Neuronal stem cell (in vitro differentiated cells): ENCODE data around the gene SLC19A1.

Source experiments
- DNase-seq: peaks from one replicate; pipeline ENCODE4 v3.0.0-alpha.2; 2013; ENCODE audit warnings: low spot score
- H2AFZ ChIP-seq: one replicate; pipeline ENCODE4 v1.6.1; 2013; ENCODE audit warnings: mild to moderate bottlenecking, low read length, inconsistent platforms
- H2AK5ac ChIP-seq: 2 replicates; pipeline ENCODE4 v1.6.1; 2013; ENCODE audit warnings: low read depth, mild to moderate bottlenecking, inconsistent platforms, low read length, moderate library complexity, mixed read lengths
- H2BK120ac ChIP-seq: 2 replicates; pipeline ENCODE4 v1.6.1; 2013; ENCODE audit warnings: low read depth, mild to moderate bottlenecking, inconsistent platforms, low read length, moderate library complexity, mixed read lengths
- H2BK12ac ChIP-seq: one replicate; pipeline ENCODE4 v1.6.1; 2013; ENCODE audit warnings: low read length, inconsistent platforms
- H2BK15ac ChIP-seq: 2 replicates; pipeline ENCODE4 v1.6.1; 2013; ENCODE audit warnings: mild to moderate bottlenecking, low read length, inconsistent platforms, mixed read lengths
- H2BK5ac ChIP-seq: one replicate; pipeline ENCODE4 v1.6.1; 2013; ENCODE audit warnings: inconsistent platforms, mild to moderate bottlenecking, low read length, moderate library complexity
- H3K14ac ChIP-seq: one replicate; pipeline ENCODE4 v1.6.1; 2013; ENCODE audit warnings: low read length, inconsistent platforms
- H3K18ac ChIP-seq: 2 replicates; pipeline ENCODE4 v1.6.1; 2013; ENCODE audit warnings: low read length, inconsistent platforms
- H3K23ac ChIP-seq: 2 replicates; pipeline ENCODE4 v1.6.1; 2013; ENCODE audit warnings: low read depth, mild to moderate bottlenecking, mixed read lengths, low read length, inconsistent platforms; ENCODE audit not compliant: poor library complexity
- H3K27ac ChIP-seq: replicated peaks from 3 replicates; pipeline ENCODE4 v1.5.1; 2013; ENCODE audit warnings: low read length, inconsistent platforms
- H3K27me3 ChIP-seq, 3 experiments: 2 replicates each; pipeline ENCODE4 v1.6.1; 2013; ENCODE audit warnings: low read length in 3 of 3, mild to moderate bottlenecking in 2 of 3, inconsistent platforms in 1 of 3, low read depth in 1 of 3, mixed read lengths in 1 of 3, moderate library complexity in 1 of 3; ENCODE audit not compliant: control insufficient read depth in 3 of 3, insufficient read depth in 3 of 3
- H3K36me3 ChIP-seq, 2 donors: replicated peaks in 1 of 2; 2 replicates each; pipeline ENCODE4 v1.6.1; 2013; ENCODE audit warnings: low read length in 2 of 2; ENCODE audit not compliant: control insufficient read depth in 2 of 2, insufficient read depth in 2 of 2
- H3K4ac ChIP-seq: 2 replicates; pipeline ENCODE4 v1.6.1; 2013; ENCODE audit warnings: inconsistent platforms, mild to moderate bottlenecking, low read length, moderate library complexity
- H3K4me1 ChIP-seq, 2 donors: 1 replicate in 1 of 2; 2 replicates in 1 of 2; pipeline ENCODE4 v1.6.1; 2013; ENCODE audit warnings: low read length in 2 of 2, low read depth in 1 of 2; ENCODE audit not compliant: control insufficient read depth in 2 of 2, insufficient read depth in 1 of 2
- H3K4me2 ChIP-seq: one replicate; pipeline ENCODE4 v1.6.1; 2013; ENCODE audit warnings: mild to moderate bottlenecking, low read length, inconsistent platforms; ENCODE audit not compliant: insufficient read depth, poor library complexity, severe bottlenecking
- H3K4me3 ChIP-seq, 2 donors: 2 replicates each; pipeline ENCODE4 v1.5.1; 2013; ENCODE audit warnings: low read length in 2 of 2, mild to moderate bottlenecking in 2 of 2, inconsistent platforms in 1 of 2, moderate library complexity in 1 of 2
- H3K79me1 ChIP-seq: one replicate; pipeline ENCODE4 v1.6.1; 2013; ENCODE audit warnings: low read depth, mild to moderate bottlenecking, inconsistent platforms, low read length, moderate library complexity
- H3K9ac ChIP-seq: one replicate; pipeline ENCODE4 v1.6.1; 2013; ENCODE audit warnings: mild to moderate bottlenecking, low read depth, low read length, inconsistent platforms; ENCODE audit not compliant: poor library complexity
- H3K9me3 ChIP-seq, 2 donors: replicated peaks in 1 of 2; 2 replicates each; pipeline versions ENCODE3 to v1.6.1; 2013; ENCODE audit warnings: low read length in 2 of 2, mild to moderate bottlenecking in 2 of 2, inconsistent platforms in 1 of 2, low read depth in 1 of 2, mixed read lengths in 1 of 2, moderate library complexity in 1 of 2; ENCODE audit not compliant: control insufficient read depth in 2 of 2, insufficient read depth in 1 of 2
- H4K8ac ChIP-seq: one replicate; pipeline ENCODE4 v1.6.1; 2013; ENCODE audit warnings: low read depth, mild to moderate bottlenecking, inconsistent platforms, low read length, moderate library complexity
- H4K91ac ChIP-seq: one replicate; pipeline ENCODE4 v1.6.1; 2013; ENCODE audit warnings: low read length, low read depth, mild to moderate bottlenecking, inconsistent platforms; ENCODE audit not compliant: poor library complexity
- WGBS, 2 donors: extraction: QIAGEN DNeasy Blood & Tissue Kit; methylation state at CpG; one replicate each; pipeline ENCODE4 v1.1.7; 2013; ENCODE audit warnings: missing lambda C conversion rate in 2 of 2, mixed read lengths in 1 of 2; ENCODE audit not compliant: insufficient read length in 2 of 2, insufficient replicate concordance in 1 of 2; ENCODE audit errors: extremely low coverage in 2 of 2; 5-methylcytosine and 5-hydroxymethylcytosine counted together

Gene SLC19A1

GRCh38 chr21:45545691-45546531, 3.7 kb upstream of the SLC19A1 start:
- peak overlapping the region; percentile 39 for H2BK5ac ChIP-seq
- no peak for DNase-seq
- no peaks in the 10 kb centered on the region for H3K9me3 ChIP-seq
- peak overlapping the region; percentile 28 for H3K18ac ChIP-seq
- H3K4ac ChIP-seq: no peak overlapping the region
- H4K91ac ChIP-seq: peak overlapping the region; percentile 85
- peaks cover 0 to 11% (median 0%) of the 10 kb centered on the region in 3 experiments for H3K27me3 ChIP-seq
- no peak overlapping the region for H3K9ac ChIP-seq
- peaks cover 3% of the 10 kb centered on the region for H3K79me1 ChIP-seq
- H3K23ac ChIP-seq: no peak overlapping the region
- WGBS, 2 donors: no CpG with 5 or more reads among the region's 22 CpGs
- no peak overlapping the region for H2AK5ac ChIP-seq
- peaks cover 0 to 2% of the 10 kb centered on the region in 2 donors for H3K36me3 ChIP-seq
- peak overlapping the region; percentile 63 for H3K14ac ChIP-seq
- no peak overlapping the region for H3K27ac ChIP-seq
- no peak overlapping the region for H2BK120ac ChIP-seq
- no peak overlapping the region for H2AFZ ChIP-seq
- peaks cover 13 to 21% of the 10 kb centered on the region in 2 donors for H3K4me1 ChIP-seq
- no peak overlapping the region for H3K4me2 ChIP-seq
- peak overlapping the region; percentile 33 for H2BK15ac ChIP-seq
- no peak overlapping the region for H4K8ac ChIP-seq
- H2BK12ac ChIP-seq: no peak overlapping the region
- no peak overlapping the region for H3K4me3 ChIP-seq

DNA sequence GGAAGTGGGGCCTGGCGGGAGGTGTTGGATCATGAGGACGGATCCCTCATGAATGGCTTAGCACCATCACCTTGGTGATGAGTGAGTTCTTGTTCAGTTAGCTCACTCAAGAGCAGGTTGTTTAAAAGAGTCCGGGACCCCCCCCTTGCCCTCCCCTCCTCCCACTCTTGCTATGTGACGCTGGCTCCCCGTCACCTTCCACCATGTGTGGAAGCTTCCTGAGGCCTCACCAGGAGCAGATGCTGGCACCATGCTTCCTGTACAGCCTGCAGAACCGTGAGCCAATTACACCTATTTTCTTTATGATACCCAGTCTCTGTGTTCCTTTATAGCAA, 3.0 kb upstream of the SLC19A1 start:
- peaks cover 0 to 2% of the 10 kb centered on the region in 2 donors for H3K36me3 ChIP-seq
- no peak overlapping the region for H3K27ac ChIP-seq
- no peak overlapping the region for H4K8ac ChIP-seq
- H3K9ac ChIP-seq: no peak overlapping the region
- H2AK5ac ChIP-seq: no peak overlapping the region
- no peak overlapping the region for H3K4me2 ChIP-seq
- no peak overlapping the region for H2AFZ ChIP-seq
- no CpG with 5 or more reads among the region's 6 CpGs for WGBS, 2 donors
- peak overlapping the region; percentile 75 for H3K23ac ChIP-seq
- peaks cover 0 to 11% (median 0%) of the 10 kb centered on the region in 3 experiments for H3K27me3 ChIP-seq
- no peak overlapping the region for H2BK15ac ChIP-seq
- no peak overlapping the region for H2BK5ac ChIP-seq
- no peak overlapping the region for H3K14ac ChIP-seq
- H2BK120ac ChIP-seq: no peak overlapping the region
- H3K18ac ChIP-seq: no peak overlapping the region
- H3K9me3 ChIP-seq: no peaks in the 10 kb centered on the region
- H3K4me3 ChIP-seq: no peak overlapping the region
- no peak overlapping the region for H4K91ac ChIP-seq
- H3K4me1 ChIP-seq: peaks cover 10 to 15% of the 10 kb centered on the region in 2 donors
- no peak overlapping the region for H3K4ac ChIP-seq
- no peak overlapping the region for H2BK12ac ChIP-seq
- peaks cover 5% of the 10 kb centered on the region for H3K79me1 ChIP-seq
- no peak for DNase-seq

- Histone ChIP-seq H2AK5ac (peak overlapping the region; percentile 11), H3K14ac (no peak overlapping the region), H2BK120ac (no peak overlapping the region), H4K8ac (no peak overlapping the region), H3K9me3 (no peaks in the 10 kb centered on the region), H3K9ac (peak overlapping the region; percentile 32), H2BK15ac (peak overlapping the region; percentile 9), H3K4me1 (peaks cover 10 to 12% of the 10 kb centered on the region in 2 donors), H2BK5ac (no peak overlapping the region), H3K18ac (no peak overlapping the region), H3K27me3 (peaks cover 0 to 11% (median 0%) of the 10 kb centered on the region in 3 experiments), H3K4ac (no peak overlapping the region), H3K23ac (peak overlapping the region; percentile 75), H4K91ac (no peak overlapping the region), H2BK12ac (no peak overlapping the region), H3K79me1 (peaks cover 9% of the 10 kb centered on the region), H3K4me2 (no peak overlapping the region), H3K4me3 (no peak overlapping the region), H3K27ac (no peak overlapping the region), H2AFZ (no peak overlapping the region), H3K36me3 (peaks cover 0 to 2% of the 10 kb centered on the region in 2 donors)
- DNase-seq: no peak
- no CpG with 5 or more reads among the region's 18 CpGs for WGBS, 2 donors
Measured at GRCh38 chr21:45544449-45545235, 2.4 kb upstream of the SLC19A1 start.
